ENCODE results near the gene SLC22A23. TPM values are rescaled to one million over a fixed set of nuclear protein-coding genes. Genes with fewer than 3 reads are reported as not detected.

Gene SLC22A23
- total and polyA plus RNA-seq, 2 experiments from 2014 or later, result 6.1 to 38.3 TPM

- no peak for TF ChIP-seq ZNF114 (CRISPR knock-in tag; IDR thresholded peaks at IDR 0.05)
- no peak for TF ChIP-seq CREB1 (CRISPR knock-in tag; IDR thresholded peaks at IDR 0.05; ENCODE audit: low read depth)
- TF ChIP-seq, protein P1, sequence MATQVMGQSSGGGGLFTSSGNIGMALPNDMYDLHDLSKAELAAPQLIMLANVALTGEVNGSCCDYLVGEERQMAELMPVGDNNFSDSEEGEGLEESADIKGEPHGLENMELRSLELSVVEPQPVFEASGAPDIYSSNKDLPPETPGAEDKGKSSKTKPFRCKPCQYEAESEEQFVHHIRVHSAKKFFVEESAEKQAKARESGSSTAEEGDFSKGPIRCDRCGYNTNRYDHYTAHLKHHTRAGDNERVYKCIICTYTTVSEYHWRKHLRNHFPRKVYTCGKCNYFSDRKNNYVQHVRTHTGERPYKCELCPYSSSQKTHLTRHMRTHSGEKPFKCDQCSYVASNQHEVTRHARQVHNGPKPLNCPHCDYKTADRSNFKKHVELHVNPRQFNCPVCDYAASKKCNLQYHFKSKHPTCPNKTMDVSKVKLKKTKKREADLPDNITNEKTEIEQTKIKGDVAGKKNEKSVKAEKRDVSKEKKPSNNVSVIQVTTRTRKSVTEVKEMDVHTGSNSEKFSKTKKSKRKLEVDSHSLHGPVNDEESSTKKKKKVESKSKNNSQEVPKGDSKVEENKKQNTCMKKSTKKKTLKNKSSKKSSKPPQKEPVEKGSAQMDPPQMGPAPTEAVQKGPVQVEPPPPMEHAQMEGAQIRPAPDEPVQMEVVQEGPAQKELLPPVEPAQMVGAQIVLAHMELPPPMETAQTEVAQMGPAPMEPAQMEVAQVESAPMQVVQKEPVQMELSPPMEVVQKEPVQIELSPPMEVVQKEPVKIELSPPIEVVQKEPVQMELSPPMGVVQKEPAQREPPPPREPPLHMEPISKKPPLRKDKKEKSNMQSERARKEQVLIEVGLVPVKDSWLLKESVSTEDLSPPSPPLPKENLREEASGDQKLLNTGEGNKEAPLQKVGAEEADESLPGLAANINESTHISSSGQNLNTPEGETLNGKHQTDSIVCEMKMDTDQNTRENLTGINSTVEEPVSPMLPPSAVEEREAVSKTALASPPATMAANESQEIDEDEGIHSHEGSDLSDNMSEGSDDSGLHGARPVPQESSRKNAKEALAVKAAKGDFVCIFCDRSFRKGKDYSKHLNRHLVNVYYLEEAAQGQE (IDR thresholded peaks at IDR 0.05; ENCODE audit: unreplicated experiment), result no peak
- no peak for TF ChIP-seq NANOG (IDR thresholded peaks at IDR 0.05; ENCODE audit: borderline replicate concordance)
- no peak for TF ChIP-seq ZNF331 (CRISPR knock-in tag; IDR thresholded peaks at IDR 0.05; ENCODE audit: low read depth)
- TF ChIP-seq EZH2phosphoT487 (IDR thresholded peaks at IDR 0.05; ENCODE audit: unreplicated experiment), result no peak
- TF ChIP-seq JUNB (IDR thresholded peaks at IDR 0.05; ENCODE audit: unreplicated experiment), result no peak
- TF ChIP-seq STAT1 (IDR thresholded peaks at IDR 0.05; ENCODE audit: unreplicated experiment), result no peak
- no peak for TF ChIP-seq CTCF (conservative IDR thresholded peaks at IDR 0.05; ENCODE audit: low read depth in 2 of 2)
- TF ChIP-seq POLR2AphosphoS5 (IDR thresholded peaks at IDR 0.05; ENCODE audit: low read depth), result no peak
- TF ChIP-seq, protein P2, sequence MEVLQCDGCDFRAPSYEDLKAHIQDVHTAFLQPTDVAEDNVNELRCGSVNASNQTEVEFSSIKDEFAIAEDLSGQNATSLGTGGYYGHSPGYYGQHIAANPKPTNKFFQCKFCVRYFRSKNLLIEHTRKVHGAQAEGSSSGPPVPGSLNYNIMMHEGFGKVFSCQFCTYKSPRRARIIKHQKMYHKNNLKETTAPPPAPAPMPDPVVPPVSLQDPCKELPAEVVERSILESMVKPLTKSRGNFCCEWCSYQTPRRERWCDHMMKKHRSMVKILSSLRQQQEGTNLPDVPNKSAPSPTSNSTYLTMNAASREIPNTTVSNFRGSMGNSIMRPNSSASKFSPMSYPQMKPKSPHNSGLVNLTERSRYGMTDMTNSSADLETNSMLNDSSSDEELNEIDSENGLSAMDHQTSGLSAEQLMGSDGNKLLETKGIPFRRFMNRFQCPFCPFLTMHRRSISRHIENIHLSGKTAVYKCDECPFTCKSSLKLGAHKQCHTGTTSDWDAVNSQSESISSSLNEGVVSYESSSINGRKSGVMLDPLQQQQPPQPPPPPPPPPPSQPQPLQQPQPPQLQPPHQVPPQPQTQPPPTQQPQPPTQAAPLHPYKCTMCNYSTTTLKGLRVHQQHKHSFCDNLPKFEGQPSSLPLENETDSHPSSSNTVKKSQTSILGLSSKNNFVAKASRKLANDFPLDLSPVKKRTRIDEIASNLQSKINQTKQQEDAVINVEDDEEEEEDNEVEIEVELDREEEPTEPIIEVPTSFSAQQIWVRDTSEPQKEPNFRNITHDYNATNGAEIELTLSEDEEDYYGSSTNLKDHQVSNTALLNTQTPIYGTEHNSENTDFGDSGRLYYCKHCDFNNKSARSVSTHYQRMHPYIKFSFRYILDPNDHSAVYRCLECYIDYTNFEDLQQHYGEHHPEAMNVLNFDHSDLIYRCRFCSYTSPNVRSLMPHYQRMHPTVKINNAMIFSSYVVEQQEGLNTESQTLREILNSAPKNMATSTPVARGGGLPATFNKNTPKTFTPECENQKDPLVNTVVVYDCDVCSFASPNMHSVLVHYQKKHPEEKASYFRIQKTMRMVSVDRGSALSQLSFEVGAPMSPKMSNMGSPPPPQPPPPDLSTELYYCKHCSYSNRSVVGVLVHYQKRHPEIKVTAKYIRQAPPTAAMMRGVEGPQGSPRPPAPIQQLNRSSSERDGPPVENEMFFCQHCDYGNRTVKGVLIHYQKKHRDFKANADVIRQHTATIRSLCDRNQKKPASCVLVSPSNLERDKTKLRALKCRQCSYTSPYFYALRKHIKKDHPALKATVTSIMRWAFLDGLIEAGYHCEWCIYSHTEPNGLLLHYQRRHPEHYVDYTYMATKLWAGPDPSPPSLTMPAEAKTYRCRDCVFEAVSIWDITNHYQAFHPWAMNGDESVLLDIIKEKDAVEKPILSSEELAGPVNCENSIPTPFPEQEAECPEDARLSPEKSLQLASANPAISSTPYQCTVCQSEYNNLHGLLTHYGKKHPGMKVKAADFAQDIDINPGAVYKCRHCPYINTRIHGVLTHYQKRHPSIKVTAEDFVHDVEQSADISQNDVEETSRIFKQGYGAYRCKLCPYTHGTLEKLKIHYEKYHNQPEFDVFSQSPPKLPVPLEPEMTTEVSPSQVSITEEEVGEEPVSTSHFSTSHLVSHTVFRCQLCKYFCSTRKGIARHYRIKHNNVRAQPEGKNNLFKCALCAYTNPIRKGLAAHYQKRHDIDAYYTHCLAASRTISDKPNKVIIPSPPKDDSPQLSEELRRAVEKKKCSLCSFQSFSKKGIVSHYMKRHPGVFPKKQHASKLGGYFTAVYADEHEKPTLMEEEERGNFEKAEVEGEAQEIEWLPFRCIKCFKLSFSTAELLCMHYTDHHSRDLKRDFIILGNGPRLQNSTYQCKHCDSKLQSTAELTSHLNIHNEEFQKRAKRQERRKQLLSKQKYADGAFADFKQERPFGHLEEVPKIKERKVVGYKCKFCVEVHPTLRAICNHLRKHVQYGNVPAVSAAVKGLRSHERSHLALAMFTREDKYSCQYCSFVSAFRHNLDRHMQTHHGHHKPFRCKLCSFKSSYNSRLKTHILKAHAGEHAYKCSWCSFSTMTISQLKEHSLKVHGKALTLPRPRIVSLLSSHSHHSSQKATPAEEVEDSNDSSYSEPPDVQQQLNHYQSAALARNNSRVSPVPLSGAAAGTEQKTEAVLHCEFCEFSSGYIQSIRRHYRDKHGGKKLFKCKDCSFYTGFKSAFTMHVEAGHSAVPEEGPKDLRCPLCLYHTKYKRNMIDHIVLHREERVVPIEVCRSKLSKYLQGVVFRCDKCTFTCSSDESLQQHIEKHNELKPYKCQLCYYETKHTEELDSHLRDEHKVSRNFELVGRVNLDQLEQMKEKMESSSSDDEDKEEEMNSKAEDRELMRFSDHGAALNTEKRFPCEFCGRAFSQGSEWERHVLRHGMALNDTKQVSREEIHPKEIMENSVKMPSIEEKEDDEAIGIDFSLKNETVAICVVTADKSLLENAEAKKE (CRISPR knock-in tag; IDR thresholded peaks at IDR 0.05), result no peak
- TF ChIP-seq ETS1 (IDR thresholded peaks at IDR 0.05), result no peak
- no peak for TF ChIP-seq EZH2 (IDR thresholded peaks at IDR 0.05; ENCODE audit: low read depth, unreplicated experiment)
- H3K4me1 ChIP-seq (ENCODE audit: insufficient read depth), result no peaks in the 10 kb centered on the region
- Mint-ChIP-seq H3K4me1 (peaks cover 17% of the 10 kb centered on the region), H3K36me3 (ENCODE audit: low read depth) (peaks cover 18% of the 10 kb centered on the region), H3K27ac (no peak overlapping the region), H3K9me3 (no peaks in the 10 kb centered on the region), H3K27me3 (ENCODE audit: insufficient read depth, low read depth, poor library complexity) (peaks cover 14% of the 10 kb centered on the region), H3K4me3 (no peak overlapping the region)
- 0 out of 2 replicates have a peak, but pooled peaks cover 3% of the 10 kb centered on the region for H4K20me1 ChIP-seq (replicated peaks; ENCODE audit: insufficient read depth)
- H3K36me3 ChIP-seq (ENCODE audit: insufficient read depth), result no peaks in the 10 kb centered on the region
- no peaks in the 10 kb centered on the region for H3K9me2 ChIP-seq (ENCODE audit: insufficient read depth)
- no peak for DNase-seq (ENCODE audit: low spot score)
- H3F3A ChIP-seq (replicated peaks; ENCODE audit: low read depth), result no peaks in the 10 kb centered on the region
- no peak for ATAC-seq
- H3K27ac ChIP-seq (ENCODE audit: low read depth), result no peak overlapping the region
- no peak overlapping the region for H3K4me2 ChIP-seq
- H3K4me3 ChIP-seq, result no peak overlapping the region
- no peaks in the 10 kb centered on the region for H3K79me2 ChIP-seq (replicated peaks; ENCODE audit: insufficient read depth)
- H3K27me3 ChIP-seq (ENCODE audit: insufficient read depth), result no peaks in the 10 kb centered on the region
- no peak overlapping the region for H2AFZ ChIP-seq
These were observed 139.1 kb downstream of the SLC22A23 start for GRCh38 chr6:3317741-3318211.
